Esophagus muscularis mucosa (tissue), 4 donors: Measurements from ENCODE around the gene DSTN. TPM values are rescaled to one million over a fixed set of nuclear protein-coding genes. Genes with fewer than 3 reads are reported as not detected.

Source experiments
- DNase-seq: peaks from one replicate; pipeline ENCODE4 v3.0.0-alpha.2; 2017; ENCODE audit errors: extremely low spot score
- H3K27ac ChIP-seq, 4 donors: fragments of 200-600 bp; sonication (generic); replicated peaks in 1 of 4; 1 replicate in 3 of 4; 2 replicates in 1 of 4; pipeline ENCODE4 v1.5.1; 2016 to 2019; ENCODE audit warnings: mild to moderate bottlenecking in 1 of 4
- H3K27me3 ChIP-seq, 4 donors: fragments of 200-600 bp; sonication (generic); one replicate each; pipeline versions ENCODE4 v1.5.1 to v1.6.0; 2016 to 2019
- H3K36me3 ChIP-seq, 4 donors: fragments of 200-600 bp; sonication (generic); one replicate each; pipeline ENCODE4 v1.5.1; 2016 to 2019
- H3K4me1 ChIP-seq, 4 donors: fragments of 200-600 bp; sonication (generic); one replicate each; pipeline ENCODE4 v1.5.1; 2016 to 2019
- H3K4me3 ChIP-seq, 4 donors: fragments of 200-600 bp; sonication (generic); 1 replicate in 2 of 4; 2 replicates in 2 of 4; pipeline ENCODE4 v1.5.1; 2016 to 2019; ENCODE audit warnings: mild to moderate bottlenecking in 4 of 4, moderate library complexity in 1 of 4
- H3K9me3 ChIP-seq, 4 donors: fragments of 200-600 bp; sonication (generic); 1 replicate in 3 of 4; 2 replicates in 1 of 4; pipeline ENCODE4 v1.5.1; 2016 to 2019
- EP300 ChIP-seq: sonication (generic); formaldehyde crosslinking; IDR thresholded peaks from one replicate; pipeline ENCODE4 v1.6.1; 2017; ENCODE audit warnings: antibody characterized with exemption
- POLR2A ChIP-seq: fragments of 450-650 bp; IDR thresholded peaks from one replicate; pipeline ENCODE4 v1.6.1; 2017; ENCODE audit warnings: antibody characterized with exemption, moderate library complexity, mild to moderate bottlenecking, low read depth
- POLR2AphosphoS5 ChIP-seq, 2 donors: sonication (generic); formaldehyde crosslinking; IDR thresholded peaks; one replicate each; pipeline ENCODE4 v1.6.1; 2017; ENCODE audit warnings: antibody characterized with exemption in 2 of 2
- WGBS: methylation state at CpG from one replicate; pipeline ENCODE4 v1.1.5; 2018; 5-methylcytosine and 5-hydroxymethylcytosine counted together
- intact Hi-C: fragments of 100-400 bp; cut with DNase I; formaldehyde crosslinking; loops from one replicate; pipeline ENCODE4 v1.15.1; 2023
- total RNA-seq, 4 donors: library from RNA; depleted of rRNA; stranded (reverse); fragments of >200 nt; gene quantifications; one replicate each; pipeline versions ENCODE4 v1.1.0 to v1.2.1, GENCODE V29; 2016
- TF ChIP-seq, protein P1 (sequence below), 3 experiments: fragments of 200-600 bp in 2 of 3; fragments of 450-650 bp in 1 of 3; sonication (generic) in 2 of 3; IDR thresholded peaks; one replicate each; pipeline ENCODE4 v1.5.1; 2017 to 2019; ENCODE audit warnings: antibody characterized with exemption in 3 of 3, mild to moderate bottlenecking in 2 of 3, moderate library complexity in 1 of 3

Gene DSTN
- total RNA-seq, 4 donors from 2014 or later = 2,370 to 3,630 (median 3,339) TPM

DNA sequence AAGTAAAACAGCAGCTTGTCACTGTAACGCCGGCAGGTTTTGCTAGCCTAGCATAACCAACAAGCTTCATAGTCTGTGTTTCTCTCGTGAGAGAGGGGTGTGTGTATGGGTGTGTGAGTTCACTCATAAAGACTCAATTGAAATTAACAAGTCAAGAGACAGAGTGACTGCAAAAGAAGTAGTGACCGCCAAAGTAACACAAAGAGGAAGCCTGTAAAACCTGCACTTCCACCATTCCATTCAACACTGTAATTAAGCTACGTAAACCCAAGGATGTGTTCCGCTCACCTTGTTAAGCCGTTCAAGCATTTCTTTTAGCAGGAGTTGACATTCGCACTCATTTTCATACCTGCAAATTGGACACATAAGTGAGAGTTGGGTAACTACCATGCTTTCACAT is 45.3 kb upstream of the DSTN start:
- TF ChIP-seq, protein P1, sequence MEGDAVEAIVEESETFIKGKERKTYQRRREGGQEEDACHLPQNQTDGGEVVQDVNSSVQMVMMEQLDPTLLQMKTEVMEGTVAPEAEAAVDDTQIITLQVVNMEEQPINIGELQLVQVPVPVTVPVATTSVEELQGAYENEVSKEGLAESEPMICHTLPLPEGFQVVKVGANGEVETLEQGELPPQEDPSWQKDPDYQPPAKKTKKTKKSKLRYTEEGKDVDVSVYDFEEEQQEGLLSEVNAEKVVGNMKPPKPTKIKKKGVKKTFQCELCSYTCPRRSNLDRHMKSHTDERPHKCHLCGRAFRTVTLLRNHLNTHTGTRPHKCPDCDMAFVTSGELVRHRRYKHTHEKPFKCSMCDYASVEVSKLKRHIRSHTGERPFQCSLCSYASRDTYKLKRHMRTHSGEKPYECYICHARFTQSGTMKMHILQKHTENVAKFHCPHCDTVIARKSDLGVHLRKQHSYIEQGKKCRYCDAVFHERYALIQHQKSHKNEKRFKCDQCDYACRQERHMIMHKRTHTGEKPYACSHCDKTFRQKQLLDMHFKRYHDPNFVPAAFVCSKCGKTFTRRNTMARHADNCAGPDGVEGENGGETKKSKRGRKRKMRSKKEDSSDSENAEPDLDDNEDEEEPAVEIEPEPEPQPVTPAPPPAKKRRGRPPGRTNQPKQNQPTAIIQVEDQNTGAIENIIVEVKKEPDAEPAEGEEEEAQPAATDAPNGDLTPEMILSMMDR (IDR thresholded peaks at IDR 0.05) = no peak
- no peak for TF ChIP-seq POLR2A
- TF ChIP-seq EP300 = no peak
- TF ChIP-seq POLR2AphosphoS5 (IDR thresholded peaks at IDR 0.05) = no peak
- no peaks in the 10 kb centered on the region for H3K4me1 ChIP-seq
- H3K27ac ChIP-seq = no peak overlapping the region
- H3K36me3 ChIP-seq = no peaks in the 10 kb centered on the region
- DNase-seq = no peak
- 87% methylated on average over 8 of the region's 8 CpGs for WGBS
- H3K27me3 ChIP-seq = no peaks in the 10 kb centered on the region
- no peak overlapping the region for H3K4me3 ChIP-seq
- no peaks in the 10 kb centered on the region for H3K9me3 ChIP-seq
- intact Hi-C loops = loop anchor here (5.0 kb wide), 1 partner anchor 98 kb away; no protein-coding TSS in a partner anchor

DNA sequence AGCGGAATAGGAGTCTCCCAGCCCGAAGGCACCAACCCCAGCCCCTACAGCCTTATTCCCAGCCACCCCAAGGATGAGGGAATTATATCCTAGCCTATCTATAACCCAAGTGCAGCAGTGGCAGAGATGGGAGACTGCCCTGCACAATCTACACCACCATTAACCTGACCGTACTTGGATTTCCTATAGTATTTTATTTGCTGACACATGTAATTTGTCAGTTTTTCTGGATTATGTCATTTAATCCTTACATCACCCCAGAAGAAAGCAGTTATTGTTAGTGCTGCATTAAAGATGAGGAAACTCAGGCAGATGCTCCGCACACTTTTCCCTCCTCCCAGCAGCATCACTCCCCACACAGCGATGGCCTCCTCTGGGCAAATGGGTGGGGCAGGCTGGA is 44.7 kb upstream of the DSTN start:
- no peaks in the 10 kb centered on the region for H3K27me3 ChIP-seq
- H3K4me3 ChIP-seq = no peak overlapping the region
- no peak for DNase-seq
- intact Hi-C loops = no loop called here
- 89% methylated on average over 5 of the region's 5 CpGs for WGBS
- no peaks in the 10 kb centered on the region for H3K36me3 ChIP-seq
- H3K9me3 ChIP-seq = no peaks in the 10 kb centered on the region
- H3K27ac ChIP-seq = no peak overlapping the region
- H3K4me1 ChIP-seq = peaks cover 0 to 2% (median under 1%) of the 10 kb centered on the region in 4 donors
- no peak for TF ChIP-seq EP300
- no peak for TF ChIP-seq POLR2AphosphoS5 (IDR thresholded peaks at IDR 0.05)
- no peak for TF ChIP-seq POLR2A
- TF ChIP-seq, protein P1 (IDR thresholded peaks at IDR 0.05) = no peak

DNA sequence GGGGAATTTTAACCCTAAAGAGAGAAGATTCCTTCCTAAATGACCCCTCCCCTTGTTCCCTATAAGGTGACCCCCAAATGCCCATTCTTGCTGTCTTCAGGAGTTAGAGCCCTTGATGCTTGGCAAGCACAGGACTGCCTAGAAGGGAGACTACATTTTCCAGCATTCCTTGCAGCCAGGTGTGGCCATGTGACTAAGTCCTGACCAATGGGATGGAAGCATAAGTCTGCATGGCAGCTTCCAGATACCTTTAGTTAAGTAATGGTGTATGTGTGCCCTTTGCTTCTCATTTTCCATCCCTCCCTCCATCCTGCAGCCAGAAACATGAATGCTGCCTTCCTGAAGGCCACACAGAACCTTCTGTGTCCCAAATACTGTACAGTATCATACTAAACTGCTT is 44.2 kb upstream of the DSTN start:
- H3K4me1 ChIP-seq = peaks cover 0 to 7% (median 5%) of the 10 kb centered on the region in 4 donors
- H3K4me3 ChIP-seq = no peak overlapping the region
- TF ChIP-seq POLR2AphosphoS5 (IDR thresholded peaks at IDR 0.05) (no peak), EP300 (no peak), POLR2A (no peak)
- TF ChIP-seq, protein P1 (IDR thresholded peaks at IDR 0.05) = no peak
- no peaks in the 10 kb centered on the region for H3K36me3 ChIP-seq
- no peak for DNase-seq
- H3K27ac ChIP-seq = no peak overlapping the region
- no peaks in the 10 kb centered on the region for H3K9me3 ChIP-seq
- no peaks in the 10 kb centered on the region for H3K27me3 ChIP-seq
- intact Hi-C loops = no loop called here

DNA sequence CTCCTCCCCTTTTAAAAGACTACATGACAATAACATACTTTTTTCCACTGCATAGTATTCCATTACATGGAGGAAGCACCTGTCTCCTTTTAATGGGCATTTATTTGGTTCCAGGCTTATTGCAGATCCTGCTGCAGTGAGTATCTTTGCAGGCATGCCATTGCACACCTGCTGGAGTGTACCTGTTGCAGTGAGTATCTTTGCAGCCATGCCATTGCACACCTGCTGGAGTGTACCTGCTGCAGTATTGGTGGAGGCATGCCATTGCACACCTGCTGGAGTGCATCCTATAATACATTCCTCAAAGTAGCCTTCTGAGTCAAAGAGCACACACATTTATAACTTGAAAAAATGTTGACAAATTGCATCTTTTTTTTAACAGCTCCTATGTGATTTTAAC is 40.3 kb upstream of the DSTN start:
- intact Hi-C loops = no loop called here
- no peak overlapping the region for H3K4me3 ChIP-seq
- peaks cover 0 to 28% (median 21%) of the 10 kb centered on the region in 4 donors for H3K4me1 ChIP-seq
- no peak overlapping the region for H3K27ac ChIP-seq
- H3K36me3 ChIP-seq = no peaks in the 10 kb centered on the region
- no peak for DNase-seq
- TF ChIP-seq, protein P1 (IDR thresholded peaks at IDR 0.05) = no peak
- TF ChIP-seq EP300 (no peak), POLR2A (no peak), POLR2AphosphoS5 (IDR thresholded peaks at IDR 0.05) (no peak)
- peaks cover 0 to 5% (median 0%) of the 10 kb centered on the region in 4 donors for H3K9me3 ChIP-seq
- no peaks in the 10 kb centered on the region for H3K27me3 ChIP-seq

DNA sequence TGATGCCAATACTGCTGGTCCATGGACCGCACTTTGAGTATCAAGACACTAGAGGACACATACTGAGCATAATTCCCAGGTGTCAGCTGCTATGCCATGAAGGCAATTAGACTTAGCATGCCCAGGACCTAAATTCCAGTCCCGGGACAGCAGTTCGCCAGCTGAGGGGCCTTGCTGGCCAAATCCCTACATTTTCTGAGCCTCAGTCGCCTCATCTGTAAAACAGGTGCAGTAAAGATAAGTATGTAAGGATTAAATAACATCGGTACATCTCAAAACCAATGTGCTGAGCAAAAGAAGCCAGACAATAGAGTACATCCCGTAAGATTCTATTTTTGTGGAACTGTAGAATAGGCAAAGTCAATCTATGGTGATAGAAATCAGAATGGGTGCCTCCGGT is 39.7 kb upstream of the DSTN start:
- intact Hi-C loops = no loop called here
- H3K4me3 ChIP-seq = peak overlapping the region in 1 of 4 donors; percentile 67
- peak overlapping the region in 1 of 4 donors; percentile 83 for H3K27ac ChIP-seq
- no peaks in the 10 kb centered on the region for H3K36me3 ChIP-seq
- peaks cover 0 to 28% (median 21%) of the 10 kb centered on the region in 4 donors for H3K4me1 ChIP-seq
- 83% methylated on average over 7 of the region's 7 CpGs for WGBS
- no peaks in the 10 kb centered on the region for H3K27me3 ChIP-seq
- peaks cover 0 to 5% (median 0%) of the 10 kb centered on the region in 4 donors for H3K9me3 ChIP-seq
- DNase-seq = no peak
- TF ChIP-seq POLR2A (no peak), POLR2AphosphoS5 (IDR thresholded peaks at IDR 0.05) (no peak), EP300 (no peak)
- TF ChIP-seq, protein P1 (IDR thresholded peaks at IDR 0.05) = no peak
